AG04450 (cell line): ENCODE measurements around the gene MEGF8. TPM values are rescaled to one million over a fixed set of nuclear protein-coding genes. Genes with fewer than 3 reads are reported as not detected.

ENCODE experiments used
- CTCF ChIA-PET: fragments of 300-600, 350-600 bp; formaldehyde crosslinking; extraction: SDS; loops from one replicate; lab custom pipeline; 2022; ENCODE audit warnings: antibody characterized with exemption, inconsistent platforms; lab: Charles Lee
- POLR2A ChIA-PET: fragments of 350-600 bp; formaldehyde crosslinking; extraction: SDS; loops from one replicate; lab custom pipeline; 2021; ENCODE audit warnings: antibody characterized with exemption, inconsistent platforms; lab: Yijun Ruan, JAX
- DNase-seq: peaks from one replicate; pipeline ENCODE4 v3.0.0-alpha.2; 2011; ENCODE audit warnings: low read depth, low spot score
- H3K27ac ChIP-seq: one replicate; pipeline ENCODE4 v1.5.1; 2012; ENCODE audit warnings: low read depth, low read length, control low read depth
- H3K27me3 ChIP-seq: one replicate; pipeline ENCODE4 v1.6.0; 2012; ENCODE audit warnings: low read length; ENCODE audit not compliant: control insufficient read depth, insufficient read depth
- H3K4me3 ChIP-seq: 2 replicates; pipeline ENCODE4 v1.5.1; 2011; ENCODE audit warnings: mild to moderate bottlenecking, low read depth, low read length, control low read depth
- H3K9me3 ChIP-seq: 2 replicates; pipeline ENCODE4 v1.5.1; 2012; ENCODE audit warnings: low read length; ENCODE audit not compliant: control insufficient read depth, insufficient read depth
- polyA plus RNA-seq: library from polyadenylated mRNA; depleted of rRNA; stranded (reverse); fragments of >200 nt; gene quantifications from 2 replicates; pipeline ENCODE4 v1.2.3, GENCODE V29; 2011
- TF ChIP-seq, protein P1 (sequence below): IDR thresholded peaks from 2 replicates; pipeline ENCODE4 v1.5.1; 2011; ENCODE audit warnings: low read depth, low read length, control low read depth, inconsistent platforms

Gene MEGF8
- polyA plus RNA-seq, 1 experiment, result 10.6 TPM

DNA sequence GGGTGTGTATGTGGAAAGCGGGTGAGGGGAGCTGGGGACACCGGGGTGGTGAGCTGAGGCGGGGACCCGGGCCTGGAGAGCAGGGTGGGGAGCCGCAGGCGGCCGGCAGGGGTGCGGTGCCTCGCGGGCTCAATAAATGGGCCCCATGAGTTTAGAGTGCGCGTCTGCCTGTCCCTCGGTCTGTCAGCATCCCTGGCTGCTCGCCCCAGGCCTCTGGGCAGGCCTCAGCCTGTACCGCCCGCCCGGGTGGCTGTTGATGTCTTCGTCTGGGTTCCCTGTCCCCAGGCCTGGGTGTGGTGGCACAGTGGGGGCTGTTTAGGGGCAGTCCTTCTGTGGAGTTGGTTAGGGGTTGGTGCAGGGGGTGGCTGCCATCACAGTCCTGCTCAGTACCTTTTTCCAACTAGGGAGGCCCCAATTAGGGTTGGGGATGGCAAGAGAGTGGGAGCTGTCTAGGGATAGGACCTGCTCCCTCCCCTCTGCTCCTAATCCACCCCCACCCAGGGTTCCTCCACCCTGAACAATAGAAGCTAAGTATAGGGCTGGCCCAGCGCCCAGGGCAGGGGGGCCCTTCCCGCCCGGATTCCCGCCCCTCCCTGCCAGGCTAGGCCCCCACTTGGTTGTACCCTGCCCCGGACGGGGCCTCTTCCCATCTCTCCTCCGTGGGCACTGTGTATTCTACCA lies 44.1 kb upstream of the MEGF8 start:
- Histone ChIP-seq H3K27me3 (no peaks in the 10 kb centered on the region), H3K9me3 (no peaks in the 10 kb centered on the region; the same call in 1 of the 2 replicates), H3K27ac (peak overlapping the region; percentile 82), H3K4me3 (peak overlapping the region; percentile 75)
- DNase-seq, result no peak
- ChIA-PET POLR2A (interaction anchor here (0.8 to 1.6 kb wide), 3 partner anchors 11 to 38 kb away, joined by 3 to 8 read pairs (median 3); no protein-coding TSS in a partner anchor), CTCF (interaction anchor here (0.7 to 5.1 kb wide), 4 partner anchors 25 to 149 kb away, joined by 4 to 118 read pairs (median 9); partner anchors contain the start of genes ERF and GSK3A)
- TF ChIP-seq, protein P1, sequence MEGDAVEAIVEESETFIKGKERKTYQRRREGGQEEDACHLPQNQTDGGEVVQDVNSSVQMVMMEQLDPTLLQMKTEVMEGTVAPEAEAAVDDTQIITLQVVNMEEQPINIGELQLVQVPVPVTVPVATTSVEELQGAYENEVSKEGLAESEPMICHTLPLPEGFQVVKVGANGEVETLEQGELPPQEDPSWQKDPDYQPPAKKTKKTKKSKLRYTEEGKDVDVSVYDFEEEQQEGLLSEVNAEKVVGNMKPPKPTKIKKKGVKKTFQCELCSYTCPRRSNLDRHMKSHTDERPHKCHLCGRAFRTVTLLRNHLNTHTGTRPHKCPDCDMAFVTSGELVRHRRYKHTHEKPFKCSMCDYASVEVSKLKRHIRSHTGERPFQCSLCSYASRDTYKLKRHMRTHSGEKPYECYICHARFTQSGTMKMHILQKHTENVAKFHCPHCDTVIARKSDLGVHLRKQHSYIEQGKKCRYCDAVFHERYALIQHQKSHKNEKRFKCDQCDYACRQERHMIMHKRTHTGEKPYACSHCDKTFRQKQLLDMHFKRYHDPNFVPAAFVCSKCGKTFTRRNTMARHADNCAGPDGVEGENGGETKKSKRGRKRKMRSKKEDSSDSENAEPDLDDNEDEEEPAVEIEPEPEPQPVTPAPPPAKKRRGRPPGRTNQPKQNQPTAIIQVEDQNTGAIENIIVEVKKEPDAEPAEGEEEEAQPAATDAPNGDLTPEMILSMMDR, result peak; percentile 3; the same call in 1 of the 2 replicates

DNA sequence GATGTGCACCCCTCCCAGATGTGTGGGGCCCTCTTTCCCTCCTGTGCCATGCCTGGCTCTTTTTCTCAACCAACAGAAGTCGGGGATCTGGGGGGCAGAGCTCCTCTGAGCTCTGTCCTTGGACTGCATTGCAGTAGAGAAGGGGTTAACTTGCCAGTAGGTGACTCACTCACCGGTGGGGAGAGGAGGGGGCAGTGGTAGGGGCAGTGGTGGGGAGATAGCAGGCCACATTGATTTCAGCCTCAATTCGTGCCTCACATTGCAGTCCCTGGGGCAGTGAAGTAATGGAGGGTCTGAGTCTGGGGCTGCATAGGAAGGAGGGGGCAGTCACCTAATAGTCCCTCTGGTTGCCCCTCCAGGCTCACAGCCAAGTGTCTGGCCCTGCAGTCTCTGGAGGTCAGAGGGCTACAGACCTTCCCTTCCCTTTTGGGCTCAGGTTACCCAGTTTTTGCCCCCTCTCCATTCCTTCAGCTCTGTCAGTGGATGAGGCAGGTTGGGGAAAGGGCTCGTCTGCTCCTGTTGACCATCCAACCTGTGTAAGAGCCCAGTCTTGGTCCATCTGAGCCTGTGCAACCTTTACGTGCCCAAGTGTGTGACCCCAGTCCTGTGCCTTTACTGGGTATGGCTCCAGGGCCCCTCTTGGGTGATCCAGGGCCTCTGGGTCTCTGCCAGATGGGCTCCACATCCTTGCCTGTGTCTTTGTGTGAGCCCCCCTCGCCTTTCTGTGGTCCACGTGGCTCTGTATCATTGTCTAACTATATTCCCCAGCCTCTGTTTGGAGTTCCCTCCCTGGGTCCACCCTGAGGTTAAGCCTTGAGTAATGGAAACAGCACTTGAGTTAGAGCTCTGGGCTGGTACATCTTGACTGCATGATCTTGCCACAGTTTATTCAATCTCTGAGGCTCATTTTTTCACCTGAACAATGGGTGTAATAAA lies 43.3 kb upstream of the MEGF8 start:
- no peak for DNase-seq
- Histone ChIP-seq H3K4me3 (peak overlapping the region; percentile 75), H3K9me3 (no peaks in the 10 kb centered on the region; the same call in 1 of the 2 replicates), H3K27me3 (no peaks in the 10 kb centered on the region), H3K27ac (peak overlapping the region; percentile 82)
- TF ChIP-seq, protein P1, result no peak
- ChIA-PET CTCF (interaction anchor here (0.7 to 1.2 kb wide), 2 partner anchors 35 to 149 kb away, joined by 4 to 11 read pairs; no protein-coding TSS in a partner anchor), POLR2A (interaction anchor here (0.8 to 1.7 kb wide), 4 partner anchors 12 to 39 kb away, joined by 3 to 8 read pairs (median 4); no protein-coding TSS in a partner anchor)

DNA sequence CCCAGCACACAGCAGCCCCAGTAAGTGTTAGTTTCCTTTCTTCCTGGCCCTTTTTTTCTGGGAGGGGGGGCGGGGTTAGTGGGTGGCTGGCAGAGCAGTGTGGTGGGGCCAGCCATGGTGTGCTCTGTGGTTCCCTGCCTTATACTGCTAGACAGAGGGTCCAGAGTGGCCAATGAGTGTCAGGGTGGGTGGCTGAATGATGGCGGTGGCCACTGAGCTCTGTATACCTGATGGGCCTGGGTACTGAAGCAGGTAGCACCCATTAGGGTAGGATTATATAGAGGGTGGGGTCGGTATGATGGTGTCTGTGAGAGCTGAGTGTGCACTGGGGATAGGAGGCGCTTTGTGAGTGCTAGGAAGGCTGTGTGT lies 42.6 kb upstream of the MEGF8 start:
- no peaks in the 10 kb centered on the region for H3K27me3 ChIP-seq
- DNase-seq, result no peak
- ChIA-PET CTCF (no interaction called here), POLR2A (interaction anchor here (1.6 to 1.7 kb wide), 2 partner anchors 12 to 36 kb away, joined by 5 to 8 read pairs; no protein-coding TSS in a partner anchor)
- no peak overlapping the region; the same call in 1 of the 2 replicates for H3K4me3 ChIP-seq
- H3K9me3 ChIP-seq, result no peaks in the 10 kb centered on the region; the same call in 1 of the 2 replicates
- no peak overlapping the region for H3K27ac ChIP-seq
- TF ChIP-seq, protein P1, result no peak

DNA sequence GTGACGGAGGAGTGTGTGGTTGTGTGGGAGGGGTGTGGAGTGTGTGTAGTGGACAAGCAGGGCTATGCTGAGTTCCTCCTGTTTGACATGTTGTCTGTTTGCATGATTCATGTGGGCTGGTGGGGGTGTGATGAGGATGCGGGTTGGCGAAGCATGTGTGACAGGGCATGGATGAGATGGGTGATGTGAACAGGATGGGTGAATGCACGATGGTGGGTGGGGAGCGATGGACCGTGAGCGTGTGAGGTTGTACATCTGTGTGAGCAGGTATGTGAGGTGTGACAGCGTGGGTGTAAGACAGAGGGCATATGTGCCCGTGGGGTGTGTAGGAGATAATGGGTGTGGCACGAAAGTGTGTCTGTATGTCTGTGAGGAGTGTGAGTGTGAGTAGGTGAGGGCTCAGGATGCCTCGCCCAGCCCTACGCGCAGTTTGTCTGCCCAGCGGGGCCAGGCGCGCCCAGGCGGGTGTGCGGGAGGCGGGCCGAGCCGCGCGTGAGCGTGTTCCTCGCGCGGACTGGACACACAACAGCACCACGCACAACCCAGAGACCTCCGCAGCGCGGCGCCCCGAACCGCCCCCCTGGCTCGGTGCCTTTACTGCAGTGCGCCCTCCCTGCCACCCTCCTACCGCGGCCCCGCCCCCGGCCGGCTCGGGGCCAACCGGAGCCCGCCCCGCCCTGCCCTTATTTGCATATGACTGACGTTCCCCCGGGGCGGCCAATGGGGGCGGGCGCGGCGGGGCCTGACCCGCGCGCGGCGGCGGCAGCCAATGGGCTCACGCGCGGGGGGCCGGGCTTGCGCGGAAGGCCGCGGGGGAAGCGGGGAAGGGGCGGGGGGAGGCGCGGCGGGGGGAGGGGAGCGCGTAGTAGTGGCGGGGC lies 42.0 kb upstream of the MEGF8 start:
- POLR2A ChIA-PET, result interaction anchor here (1.6 to 1.7 kb wide), 2 partner anchors 13 to 36 kb away, joined by 5 to 8 read pairs; no protein-coding TSS in a partner anchor
- TF ChIP-seq, protein P1, result no peak
- no peaks in the 10 kb centered on the region; the same call in 1 of the 2 replicates for H3K9me3 ChIP-seq
- peak; percentile 60 for DNase-seq
- H3K27ac ChIP-seq, result no peak overlapping the region
- CTCF ChIA-PET, result no interaction called here
- peak overlapping the region; percentile 52 for H3K4me3 ChIP-seq
- H3K27me3 ChIP-seq, result no peaks in the 10 kb centered on the region
